Stomach smooth muscle (tissue), 2 donors: Measurements from ENCODE around the gene C12orf43.

Experiments used
- H3K27ac ChIP-seq: one replicate; pipeline ENCODE4 v1.7.0; 2013; ENCODE audit warnings: mild to moderate bottlenecking, low read length, inconsistent platforms
- H3K27me3 ChIP-seq, 2 donors: one replicate each; pipeline ENCODE4 v1.7.0; 2013; ENCODE audit warnings: low read length in 2 of 2; ENCODE audit not compliant: insufficient read depth in 2 of 2, control insufficient read depth in 1 of 2
- H3K36me3 ChIP-seq, 2 donors: one replicate each; pipeline ENCODE4 v1.7.0; 2013; ENCODE audit warnings: low read length in 2 of 2; ENCODE audit not compliant: control insufficient read depth in 2 of 2, insufficient read depth in 2 of 2
- H3K4me1 ChIP-seq: one replicate; pipeline ENCODE4 v1.7.0; 2013; ENCODE audit warnings: low read length; ENCODE audit not compliant: control insufficient read depth, insufficient read depth
- H3K4me3 ChIP-seq, 2 donors: one replicate each; pipeline ENCODE4 v1.7.0; 2013; ENCODE audit warnings: low read length in 2 of 2
- H3K9ac ChIP-seq, 2 donors: one replicate each; pipeline ENCODE4 v1.7.0; 2013; ENCODE audit warnings: low read length in 2 of 2, mild to moderate bottlenecking in 1 of 2
- H3K9me3 ChIP-seq, 2 donors: one replicate each; pipeline ENCODE4 v1.7.0; 2013; ENCODE audit warnings: low read length in 2 of 2; ENCODE audit not compliant: control insufficient read depth in 2 of 2
- donor health status: healthy.
- donor health status: Pancreatic carcinoma.

Gene C12orf43

DNA sequence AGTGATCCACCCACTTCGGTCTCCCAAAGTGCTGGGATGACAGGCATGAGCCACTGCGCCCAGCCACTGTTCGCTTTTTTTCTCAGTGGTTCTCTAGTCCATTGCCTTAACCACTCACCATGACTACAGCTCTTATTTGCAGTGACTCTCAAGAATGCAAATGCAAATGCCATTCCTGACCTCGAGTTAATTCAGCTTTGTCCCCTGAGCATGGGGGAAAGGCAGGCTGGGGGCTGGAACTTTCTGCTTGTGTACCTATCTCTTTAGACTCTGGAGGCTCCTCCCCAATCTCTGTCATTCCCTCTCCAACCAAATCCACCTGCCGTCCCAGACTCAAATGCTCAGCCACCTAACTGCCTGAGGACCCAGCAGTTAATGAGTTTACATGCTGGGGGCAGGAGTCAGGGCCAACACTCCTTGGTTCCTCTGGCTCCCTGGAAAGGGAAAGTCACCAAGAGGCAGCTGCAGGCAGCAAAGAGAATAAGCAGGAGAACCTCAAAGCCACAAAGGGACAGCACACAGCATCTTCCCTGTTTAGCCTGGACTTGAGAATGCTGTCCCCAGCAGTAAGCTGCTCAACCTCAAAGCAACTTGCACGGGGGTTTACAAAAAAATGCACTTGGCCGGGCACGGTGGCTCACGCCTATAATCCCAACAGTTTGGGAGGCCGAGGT lies 43.3 kb downstream of the C12orf43 start:
- Histone ChIP-seq H3K36me3 (no peaks in the 10 kb centered on the region), H3K4me3 (no peak overlapping the region), H3K27ac (no peak overlapping the region), H3K9me3 (no peaks in the 10 kb centered on the region), H3K4me1 (peaks cover 3% of the 10 kb centered on the region), H3K27me3 (no peaks in the 10 kb centered on the region), H3K9ac (no peak overlapping the region)

DNA sequence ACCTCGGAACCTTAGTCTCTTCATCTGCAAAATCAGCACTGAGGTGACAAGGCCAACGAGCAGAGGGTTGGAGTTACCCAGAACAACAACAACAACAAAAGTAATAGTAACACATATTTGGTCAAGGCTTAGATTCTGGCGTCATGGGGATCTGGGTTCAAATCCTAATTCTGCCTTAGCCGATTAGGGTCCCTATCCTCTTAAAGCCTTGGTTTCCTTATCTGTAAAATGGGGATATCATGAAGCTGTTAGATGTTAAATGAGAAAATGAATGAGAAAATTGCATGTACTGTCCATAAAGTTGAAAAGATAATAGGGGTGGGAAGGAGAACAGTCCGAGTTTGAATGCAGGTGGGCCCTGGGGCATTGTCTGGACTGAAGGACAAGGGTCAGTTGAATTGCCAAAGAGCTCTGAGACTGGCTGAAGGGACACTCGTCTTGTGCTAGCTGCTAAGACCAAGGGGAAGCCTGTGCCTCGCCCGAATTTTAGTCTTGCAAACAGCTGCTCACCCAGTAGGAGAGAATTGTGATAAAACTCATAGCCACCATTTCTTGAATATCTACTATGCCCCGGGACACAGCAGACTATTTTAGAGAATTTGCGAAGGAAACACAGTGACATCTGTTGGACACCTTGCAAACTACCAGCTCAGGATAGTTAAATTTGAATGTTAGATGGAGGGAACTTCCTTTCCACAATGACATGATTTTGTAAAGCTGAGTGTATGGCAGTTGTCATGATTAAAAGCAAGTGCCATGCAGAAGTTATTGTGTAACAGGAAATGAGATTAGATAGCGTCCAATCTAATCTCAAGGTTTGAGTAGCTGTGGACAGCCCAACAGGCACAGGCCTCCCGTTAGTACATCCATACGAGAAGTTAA lies 44.7 kb downstream of the C12orf43 start:
- Histone ChIP-seq H3K4me3 (no peak overlapping the region), H3K9ac (no peak overlapping the region), H3K9me3 (no peaks in the 10 kb centered on the region), H3K36me3 (no peaks in the 10 kb centered on the region), H3K27ac (no peak overlapping the region), H3K27me3 (no peaks in the 10 kb centered on the region), H3K4me1 (no peaks in the 10 kb centered on the region)

DNA sequence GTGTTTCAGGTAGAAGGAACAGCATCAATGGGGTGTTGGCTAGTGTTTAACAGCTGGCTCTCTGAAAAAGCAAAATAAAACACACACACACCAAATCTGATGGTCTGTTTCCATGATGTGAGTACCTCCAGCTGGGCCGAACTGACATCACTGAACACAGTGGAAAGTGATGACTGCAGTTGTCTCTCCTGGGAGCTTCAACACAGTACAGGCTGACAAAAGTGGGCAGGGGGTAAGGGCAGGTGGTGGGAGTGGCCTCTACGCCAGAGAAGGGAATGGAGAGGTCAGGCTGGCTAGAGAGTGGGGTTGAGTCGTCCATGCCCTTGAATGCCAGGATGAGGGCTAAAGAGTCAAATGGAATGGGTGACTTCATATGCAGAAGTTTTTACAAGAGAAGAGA lies 46.0 kb downstream of the C12orf43 start:
- Histone ChIP-seq H3K9me3 (no peaks in the 10 kb centered on the region), H3K9ac (no peak overlapping the region), H3K4me3 (no peak overlapping the region), H3K27me3 (no peaks in the 10 kb centered on the region), H3K27ac (no peak overlapping the region), H3K36me3 (no peaks in the 10 kb centered on the region), H3K4me1 (no peaks in the 10 kb centered on the region)

- Histone ChIP-seq H3K9me3 (no peaks in the 10 kb centered on the region), H3K27me3 (no peaks in the 10 kb centered on the region), H3K9ac (no peak overlapping the region), H3K4me1 (no peaks in the 10 kb centered on the region), H3K27ac (no peak overlapping the region), H3K4me3 (no peak overlapping the region), H3K36me3 (no peaks in the 10 kb centered on the region)
Observed at GRCh38 chr12:120965534-120966091, 50.7 kb downstream of the C12orf43 start.

GRCh38 chr12:120964298-120964697 lies 52.0 kb downstream of the C12orf43 start:
- Histone ChIP-seq H3K36me3 (no peaks in the 10 kb centered on the region), H3K9me3 (no peaks in the 10 kb centered on the region), H3K9ac (no peak overlapping the region), H3K4me3 (no peak overlapping the region), H3K4me1 (no peaks in the 10 kb centered on the region), H3K27ac (no peak overlapping the region), H3K27me3 (no peaks in the 10 kb centered on the region)

- H3K4me1 ChIP-seq: no peaks in the 10 kb centered on the region
- no peak overlapping the region for H3K4me3 ChIP-seq
- H3K36me3 ChIP-seq: no peaks in the 10 kb centered on the region
- no peaks in the 10 kb centered on the region for H3K27me3 ChIP-seq
- no peak overlapping the region for H3K9ac ChIP-seq
- H3K9me3 ChIP-seq: no peaks in the 10 kb centered on the region
- no peak overlapping the region for H3K27ac ChIP-seq
Observed at GRCh38 chr12:120962532-120963020, 53.7 kb downstream of the C12orf43 start.

DNA sequence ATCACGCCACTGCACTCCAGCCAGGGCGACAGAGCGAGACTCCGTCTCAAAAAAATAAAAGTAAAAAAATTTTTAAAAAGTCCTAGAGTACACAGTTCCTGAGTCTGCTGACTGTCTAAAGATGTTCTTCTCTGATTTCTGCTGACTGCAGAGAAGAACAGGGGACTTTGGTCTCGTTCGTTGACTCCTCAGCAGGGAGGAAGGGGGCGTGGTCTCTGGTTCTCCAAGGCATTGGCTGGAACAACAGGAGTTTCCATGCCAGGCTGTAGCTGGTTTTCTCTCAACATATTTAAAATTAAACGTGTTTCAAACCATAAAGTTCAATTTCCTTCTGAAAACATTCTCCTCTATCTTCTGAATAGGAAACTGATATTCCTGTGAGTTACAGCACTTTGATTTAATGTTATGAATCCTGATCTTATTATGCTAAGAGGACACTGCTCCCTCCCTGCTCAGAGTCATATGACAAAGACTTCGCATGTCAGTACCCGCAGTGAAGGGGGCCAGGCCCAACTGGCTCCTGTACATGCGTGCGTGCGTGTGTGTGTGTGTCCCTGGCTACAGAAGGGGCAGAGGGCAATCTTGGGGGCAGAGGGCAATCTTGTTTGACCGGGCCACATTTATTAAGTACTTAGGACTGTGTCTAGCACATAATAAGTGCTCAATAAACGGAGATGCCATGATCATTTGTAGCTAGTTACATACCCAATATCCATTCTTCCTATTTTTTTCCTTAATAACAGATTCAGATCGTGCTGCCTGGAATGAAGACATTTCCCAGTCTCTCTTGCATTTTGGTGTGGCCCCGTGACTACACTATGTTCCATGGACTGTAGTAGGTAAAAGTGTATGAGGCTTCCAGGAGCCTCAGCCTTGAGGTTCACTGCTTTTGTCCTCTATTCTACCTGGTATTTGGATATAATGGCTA lies 54.4 kb downstream of the C12orf43 start:
- H3K9ac ChIP-seq: no peak overlapping the region
- H3K9me3 ChIP-seq: no peaks in the 10 kb centered on the region
- H3K27ac ChIP-seq: no peak overlapping the region
- no peaks in the 10 kb centered on the region for H3K27me3 ChIP-seq
- no peaks in the 10 kb centered on the region for H3K36me3 ChIP-seq
- no peaks in the 10 kb centered on the region for H3K4me1 ChIP-seq
- no peak overlapping the region for H3K4me3 ChIP-seq

DNA sequence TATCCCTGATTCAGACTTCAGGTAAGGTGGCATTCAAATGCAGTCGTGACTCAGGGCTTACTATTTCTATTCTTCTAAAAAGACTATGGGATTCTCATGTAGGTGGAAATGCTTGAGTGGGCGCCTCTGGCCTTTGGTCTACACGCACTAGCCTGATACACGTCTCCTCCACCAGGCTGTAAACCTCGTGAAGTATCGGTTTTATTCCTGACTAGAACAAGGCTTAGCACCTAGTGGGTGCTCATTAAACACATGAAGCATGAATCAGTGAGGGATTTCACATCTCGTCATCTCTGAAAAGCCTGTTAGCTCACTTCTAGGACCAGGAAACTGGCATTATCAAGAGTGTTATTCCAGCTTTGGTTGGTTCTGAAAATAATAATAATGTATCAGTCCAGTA lies 55.6 kb downstream of the C12orf43 start:
- Histone ChIP-seq H3K9me3 (no peaks in the 10 kb centered on the region), H3K9ac (no peak overlapping the region), H3K27me3 (no peaks in the 10 kb centered on the region), H3K27ac (no peak overlapping the region), H3K4me1 (no peaks in the 10 kb centered on the region), H3K36me3 (no peaks in the 10 kb centered on the region), H3K4me3 (no peak overlapping the region)

DNA sequence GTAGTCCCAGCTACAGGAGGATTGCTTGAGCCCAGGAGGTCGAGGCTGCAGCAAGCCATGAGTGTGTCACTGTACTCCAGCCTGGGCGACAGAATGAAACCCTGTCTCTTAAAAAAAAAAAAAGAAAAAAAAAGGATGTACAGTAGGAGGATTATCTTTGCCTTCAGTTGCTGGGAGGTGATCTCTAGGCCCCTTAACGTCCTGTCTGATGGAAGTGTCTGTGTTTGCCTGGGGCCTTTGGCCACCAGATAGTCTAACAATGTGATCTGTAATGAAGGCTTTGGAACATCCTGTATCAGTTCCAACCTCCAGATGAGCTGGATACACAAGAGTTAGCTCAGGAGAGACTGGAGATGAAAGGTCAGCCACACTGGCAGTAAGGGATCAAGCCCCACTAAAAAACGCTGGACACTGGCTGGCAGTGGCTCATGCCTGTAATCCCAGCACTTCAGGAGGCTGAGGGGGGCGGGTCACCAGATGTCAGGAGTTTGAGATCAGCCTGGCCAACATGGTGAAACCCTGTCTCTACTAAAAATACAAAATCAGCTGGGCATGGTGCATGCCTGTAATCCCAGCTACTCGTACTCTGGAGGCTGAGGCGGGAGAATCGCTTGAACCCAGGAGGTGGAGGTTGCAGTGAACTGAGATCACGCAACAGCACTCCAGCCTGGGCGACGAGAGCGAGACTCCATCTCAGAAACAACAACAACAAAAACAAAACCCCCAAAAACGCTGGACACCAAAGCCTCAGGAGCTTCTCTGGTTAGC lies 57.0 kb downstream of the C12orf43 start:
- no peaks in the 10 kb centered on the region for H3K4me1 ChIP-seq
- H3K27me3 ChIP-seq: no peaks in the 10 kb centered on the region
- H3K9ac ChIP-seq: no peak overlapping the region
- no peak overlapping the region for H3K4me3 ChIP-seq
- H3K27ac ChIP-seq: no peak overlapping the region
- peaks cover 0 to 3% of the 10 kb centered on the region in 2 donors for H3K9me3 ChIP-seq
- no peaks in the 10 kb centered on the region for H3K36me3 ChIP-seq
